SIG-M5 treated with dmso at 0.1 percent for 504 hours (cell line): ENCODE data around the gene SNX21.
A peak's percentile ranks its signal among the peaks of the same experiment; 100 is the strongest.
"Not testable (repeated sequence)": the region's sequence is repeated elsewhere in the genome, so short reads cannot be mapped to it uniquely, and the experiment has no call there.

ENCODE experiments used
- DNase-seq: peaks from one replicate; lab custom pipeline; 2025; ENCODE audit not compliant: unreplicated experiment; lab: John Stamatoyannopoulos, UW

SNX21 gene

GRCh38 chr20:45848969-45849582, 15.5 kb downstream of the SNX21 start:
- no peak for DNase-seq

- DNase-seq, result no peak
Measured at GRCh38 chr20:45850238-45850637, 16.6 kb downstream of the SNX21 start.

DNA sequence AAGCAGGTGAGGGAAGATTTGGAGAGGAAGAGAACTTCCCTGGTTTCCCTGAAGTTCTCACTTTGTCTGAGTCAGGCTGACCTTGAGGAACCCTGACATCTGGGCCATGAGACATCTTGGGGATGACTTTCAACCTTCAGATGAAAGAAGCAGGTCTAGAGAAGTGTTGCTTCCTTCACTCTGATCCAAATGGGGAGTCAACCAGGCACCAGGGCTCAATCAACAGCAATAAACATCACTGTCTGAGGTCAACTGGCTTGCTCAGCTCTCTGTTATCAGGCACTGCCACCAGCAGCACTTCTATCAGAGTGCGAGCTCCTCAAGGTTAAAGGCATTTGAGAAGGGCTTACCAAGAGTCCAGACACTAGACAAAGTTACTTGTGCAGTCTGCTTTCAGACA, 17.3 kb downstream of the SNX21 start:
- DNase-seq, result no peak

- no peak for DNase-seq
Measured at GRCh38 chr20:45851501-45851900, 17.9 kb downstream of the SNX21 start.

DNA sequence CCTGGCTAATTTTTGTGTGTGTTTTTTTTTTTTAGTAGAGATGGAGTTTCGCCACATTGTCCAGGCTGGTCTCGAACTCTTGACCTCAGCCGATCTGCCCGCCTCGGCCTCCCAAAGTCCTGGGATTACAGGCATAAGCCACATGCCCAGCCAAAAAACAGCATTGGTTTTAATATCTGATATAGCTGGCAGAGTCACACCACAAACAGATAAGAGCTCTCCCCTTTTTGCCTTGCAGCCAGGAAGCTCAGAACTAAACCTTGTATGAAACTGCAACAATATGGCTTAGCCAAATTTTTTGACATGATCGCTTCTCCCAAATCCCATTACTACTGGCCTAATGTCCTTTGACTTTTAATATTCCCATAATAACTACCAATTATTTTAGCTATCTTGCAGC, 18.7 kb downstream of the SNX21 start:
- no peak for DNase-seq

GRCh38 chr20:45853484-45853883, 19.9 kb downstream of the SNX21 start:
- DNase-seq, result no peak

- DNase-seq, result peak; percentile 100
Measured at GRCh38 chr20:45857114-45857881, 23.7 kb downstream of the SNX21 start, which contains the start of the genes ACOT8 and ZSWIM3. ACOT8 (minus strand) TSS chr20:45857392; CDS start chr20:45857315, 77 bp downstream. ZSWIM3 (plus strand) TSS chr20:45857614; CDS start chr20:45857826, 212 bp downstream.

DNA sequence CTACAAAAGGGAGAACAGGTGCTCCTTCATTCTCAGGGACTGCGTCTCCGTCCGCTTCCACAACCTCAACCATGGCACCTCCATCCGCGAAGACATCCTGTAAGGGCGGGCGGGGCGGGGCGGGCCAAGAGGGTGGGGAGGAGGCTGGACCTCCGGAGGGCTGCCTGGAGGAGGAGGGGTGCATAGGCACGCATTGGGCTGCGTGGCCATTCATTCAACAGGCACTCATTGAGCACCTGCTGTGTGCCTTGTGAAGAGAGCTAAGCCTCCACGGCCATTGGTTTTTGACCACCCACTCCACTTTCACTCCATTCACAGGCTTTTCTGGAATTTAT, 24.2 kb downstream of the SNX21 start:
- peak; percentile 71 for DNase-seq

DNA sequence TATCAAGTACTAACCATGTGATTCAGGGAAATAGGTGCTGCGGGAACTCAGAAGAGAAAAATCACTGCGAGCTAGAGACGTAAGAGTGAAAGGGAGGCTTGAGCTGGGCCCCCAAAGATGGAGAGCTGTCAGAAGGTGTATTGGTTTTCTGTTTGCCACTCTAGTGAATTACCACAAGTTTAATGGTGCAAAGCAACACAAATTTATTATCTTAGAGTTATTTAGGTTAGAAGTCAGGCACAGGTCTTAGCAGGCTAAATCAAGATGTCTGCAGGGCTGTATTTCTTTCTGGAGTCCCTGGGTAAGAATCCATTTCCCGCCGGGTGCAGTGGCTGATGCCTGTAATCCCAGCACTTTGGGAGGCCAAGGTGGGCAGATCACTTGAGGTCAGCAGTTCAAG, 26.3 kb downstream of the SNX21 start:
- no peak for DNase-seq

DNA sequence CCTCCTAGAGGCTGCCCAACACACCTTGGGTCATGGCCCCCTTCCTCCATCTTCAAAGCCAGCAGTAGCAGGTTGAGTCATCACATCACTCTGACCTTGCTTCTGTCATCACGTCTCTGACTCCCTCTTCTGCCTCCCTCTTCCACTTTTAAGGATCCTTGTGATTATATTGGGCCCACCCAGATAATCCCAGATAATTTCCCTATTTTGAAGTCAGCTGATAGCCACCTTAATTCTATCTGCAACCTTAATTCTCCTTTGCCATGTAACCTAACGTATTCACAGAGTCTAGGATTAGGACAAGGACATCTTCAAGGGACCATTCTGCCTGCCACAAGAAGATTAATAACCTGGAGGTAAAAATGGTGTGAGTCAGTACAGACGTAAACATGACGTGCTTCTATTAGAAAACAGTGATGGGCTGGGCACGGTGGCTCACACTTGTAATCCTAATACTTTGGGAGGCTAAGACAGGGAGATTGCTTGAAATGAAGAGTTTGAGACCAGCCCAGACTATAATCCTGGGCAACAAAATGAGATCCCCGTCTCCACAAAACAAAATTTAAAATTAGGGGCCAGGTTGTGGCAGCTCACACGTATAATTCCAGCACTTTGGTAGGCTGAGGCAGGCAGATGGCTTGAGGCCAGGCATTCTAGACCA, 27.1 kb downstream of the SNX21 start:
- DNase-seq, result no peak

DNA sequence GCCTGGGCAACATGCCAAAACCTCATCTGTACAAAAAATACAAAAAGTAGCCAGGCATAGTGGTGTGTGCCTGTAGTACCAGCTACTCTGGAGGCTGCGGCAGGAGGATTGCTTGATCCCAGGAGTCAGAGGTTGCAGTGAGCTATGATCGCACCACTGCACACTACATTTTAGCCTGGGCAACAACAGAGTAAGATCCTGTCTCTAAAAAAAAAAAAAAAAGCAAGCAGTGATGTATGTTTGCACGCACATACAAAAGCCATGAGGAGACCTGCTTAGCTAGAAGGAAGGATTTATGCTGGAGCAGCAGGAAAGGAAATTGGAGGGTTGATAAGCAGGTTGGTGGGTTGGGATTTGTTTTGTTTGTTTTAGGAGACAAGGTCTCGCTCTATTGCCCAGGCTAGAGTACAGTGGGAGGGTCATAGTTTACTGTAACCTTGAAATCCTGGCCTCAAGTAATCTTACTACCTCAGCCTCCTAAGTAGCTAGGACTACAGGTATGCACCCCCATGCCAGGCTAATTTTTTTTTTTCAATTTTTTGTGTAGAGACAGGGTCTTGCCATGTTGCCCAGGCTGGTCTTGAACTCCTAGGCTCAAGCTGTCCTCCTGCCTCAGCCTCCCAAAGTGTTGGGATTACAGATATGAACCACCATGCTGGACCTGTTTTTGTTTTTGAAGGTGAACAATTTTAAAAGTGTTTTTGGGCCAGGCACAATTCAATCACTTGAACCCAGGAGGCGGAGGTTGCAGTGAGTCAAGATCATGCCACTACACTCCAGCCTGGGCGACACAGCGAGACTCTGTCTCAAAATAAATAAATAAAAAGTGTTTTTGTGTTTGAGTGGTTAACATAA, 27.8 kb downstream of the SNX21 start:
- no peak for DNase-seq

DNA sequence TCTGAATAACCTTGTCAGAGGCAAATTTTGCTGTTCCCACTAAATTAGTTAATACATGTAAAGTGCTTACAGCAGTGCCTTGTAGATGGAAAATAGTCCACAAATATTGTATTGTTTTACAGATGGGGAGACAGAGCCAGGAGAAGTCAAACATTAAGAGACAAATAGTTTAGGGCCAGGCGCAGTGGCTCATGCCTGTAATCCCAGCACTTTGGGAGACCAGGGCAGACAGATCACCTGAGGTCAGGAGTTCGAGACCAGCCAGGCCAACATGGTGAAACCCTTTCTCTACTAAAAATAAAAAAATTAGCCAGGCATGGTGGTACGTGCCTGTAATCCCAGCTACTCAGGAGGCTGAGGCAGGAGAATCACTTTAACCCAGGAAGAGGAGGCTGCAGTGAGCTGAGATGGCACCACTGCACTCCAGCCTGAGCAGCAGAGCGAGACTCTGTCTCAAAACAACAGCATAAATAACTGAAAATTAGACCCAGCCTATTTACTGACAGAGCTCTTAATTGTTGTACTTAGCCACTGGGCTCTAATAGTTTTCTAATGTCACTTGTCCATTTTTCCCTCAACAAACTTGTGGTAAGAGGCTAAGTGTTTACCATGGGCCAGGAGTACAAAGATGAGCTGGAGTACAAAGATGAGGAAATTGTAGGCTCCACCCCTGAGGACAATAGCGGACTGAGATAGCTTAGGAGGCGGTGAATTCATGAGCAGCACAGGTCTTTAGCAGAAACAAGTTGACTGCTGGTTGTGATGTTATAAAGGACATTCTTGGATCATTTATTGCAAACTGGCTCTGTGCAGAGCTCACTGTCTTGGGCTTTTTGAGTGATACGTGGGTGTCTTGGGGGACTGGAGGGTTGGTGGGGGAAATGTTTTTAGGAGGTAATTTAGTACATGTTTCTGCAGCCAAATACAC, 30.2 kb downstream of the SNX21 start:
- no peak for DNase-seq

- DNase-seq, result no peak
Measured at GRCh38 chr20:45866454-45866853, 32.9 kb downstream of the SNX21 start.

GRCh38 chr20:45867136-45867818, 33.7 kb downstream of the SNX21 start:
- no peak for DNase-seq

GRCh38 chr20:45867819-45868176, 34.2 kb downstream of the SNX21 start:
- no peak for DNase-seq

DNA sequence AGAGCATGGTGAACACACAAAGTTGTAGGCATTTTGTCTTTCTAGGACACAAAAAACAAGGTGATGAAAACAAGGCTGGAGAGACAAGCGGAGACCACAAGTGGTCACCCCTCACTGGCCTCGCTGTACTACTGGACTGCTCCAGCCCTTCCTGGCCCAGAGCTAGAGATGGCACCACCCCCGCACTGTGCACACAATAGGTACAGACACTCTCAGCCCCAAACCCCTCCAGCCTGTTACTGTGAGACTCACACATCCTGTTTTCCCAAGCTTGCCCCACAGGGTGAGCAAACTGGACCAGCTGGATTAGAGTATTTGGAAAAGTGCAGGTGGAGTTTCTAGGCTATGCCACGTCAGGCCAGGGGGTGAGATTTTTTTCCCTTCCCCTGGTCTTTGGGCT, 39.0 kb downstream of the SNX21 start:
- DNase-seq, result peak; percentile 40

DNA sequence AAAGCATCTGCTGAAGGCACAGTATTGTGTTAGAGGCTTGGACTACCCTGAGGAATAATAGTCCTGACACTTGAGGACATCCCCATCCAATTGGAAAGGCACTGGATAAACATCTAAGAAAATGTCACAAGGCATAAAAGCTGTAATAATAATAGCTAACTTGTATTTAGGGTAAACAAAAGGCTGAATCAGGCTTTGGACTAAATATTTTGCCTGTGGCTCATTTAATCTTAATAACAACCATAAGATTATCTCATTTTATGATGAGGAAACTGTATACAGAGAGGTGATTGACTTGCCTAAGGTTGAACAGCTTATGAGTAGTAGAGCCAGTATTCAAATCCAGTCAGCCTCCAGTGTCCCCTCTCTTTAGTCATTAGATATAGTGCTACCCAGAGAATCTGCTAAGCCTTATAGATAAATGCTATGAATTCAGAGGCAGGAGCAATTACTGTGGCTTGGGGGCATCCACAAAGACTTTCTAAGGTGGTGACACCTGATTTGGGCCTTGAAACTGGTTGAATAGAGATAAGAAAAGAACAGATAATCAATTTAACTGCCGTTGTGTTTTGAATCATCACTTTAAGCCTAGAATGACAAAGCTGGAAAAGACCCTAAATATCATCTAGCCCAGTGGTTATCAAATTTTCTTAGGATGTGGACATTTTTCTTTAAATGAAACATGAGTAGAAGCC, 40.0 kb downstream of the SNX21 start:
- no peak for DNase-seq

GRCh38 chr20:45874104-45874481, 40.5 kb downstream of the SNX21 start:
- not testable (repeated sequence) for DNase-seq

DNA sequence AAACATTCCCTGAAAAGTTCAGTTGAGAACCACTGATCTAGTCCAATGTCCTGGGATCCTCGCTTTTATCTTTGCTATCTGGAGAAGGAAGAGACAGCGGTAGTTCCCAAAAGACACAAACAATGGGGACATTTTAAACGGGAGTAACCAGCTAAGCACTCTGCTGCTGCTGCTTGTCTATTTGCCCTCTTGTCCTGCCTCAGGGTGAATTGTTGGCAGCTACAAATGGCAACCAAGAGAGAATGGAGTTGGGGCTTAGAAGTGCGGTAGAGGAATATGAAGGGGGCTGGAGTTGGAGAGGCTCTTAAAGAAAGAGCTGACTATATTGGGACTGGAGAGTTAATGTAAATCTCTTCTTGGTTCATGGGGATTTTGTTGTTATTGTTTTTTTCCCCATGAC, 41.0 kb downstream of the SNX21 start:
- no peak for DNase-seq
